GM12878 (cell line): ENCODE data around the gene HCK. TPM values are rescaled to one million over a fixed set of nuclear protein-coding genes. Genes with fewer than 3 reads are reported as not detected.

Experiments
- EED ChIP-seq: sonication (generic); IDR thresholded peaks from 2 replicates; pipeline ENCODE4 v1.6.1; 2016; ENCODE audit warnings: antibody characterized with exemption, low read depth
- IKZF2 ChIP-seq, 2 experiments: fragments of 450-650 bp; IDR thresholded peaks; 2 replicates each; pipeline ENCODE4 v1.6.1; 2017; ENCODE audit warnings: mild to moderate bottlenecking in 2 of 2, moderate library complexity in 2 of 2
- YBX1 ChIP-seq: fragments of 450-650 bp; IDR thresholded peaks from 2 replicates; pipeline ENCODE4 v1.6.1; 2016; ENCODE audit warnings: antibody characterized with exemption
- polyA plus RNA-seq, 11 experiments: library from polyadenylated mRNA; depleted of rRNA in 4 of 11; unstranded in 6 of 11; stranded (reverse) in 5 of 11; fragments of >200 nt; fragmentation: Nextera tagmentation in 4 of 11; fragmentation: Illumina TruSeq in 1 of 11; extraction: Ambion mirVana in 4 of 11; extraction: Trizol in 1 of 11; gene quantifications; 1 replicate in 1 of 11; 2 replicates in 10 of 11; pipeline versions ENCODE4 v1.2.1 to v1.2.3, GENCODE V29; 2011 to 2016; ENCODE audit warnings: inconsistent platforms in 2 of 11, missing spikeins in 2 of 11, low read depth in 1 of 11
- total RNA-seq, 4 experiments: library from RNA; depleted of rRNA in 3 of 4; stranded (reverse); fragments of >200 nt in 3 of 4; fragmentation: Illumina TruSeq in 1 of 4; extraction: Trizol in 1 of 4; gene quantifications; 2 replicates each; pipeline versions ENCODE4 v1.2.1 to v1.2.3, GENCODE V29; 2013 to 2021
- TF ChIP-seq, protein P1 (sequence below): fragments of 450-650 bp; IDR thresholded peaks from 2 replicates; pipeline ENCODE4 v1.6.1; 2016; ENCODE audit warnings: mild to moderate bottlenecking, moderate library complexity, borderline replicate concordance
- TF ChIP-seq, protein P2 (sequence below): fragments of 450-650 bp; IDR thresholded peaks from 2 replicates; pipeline ENCODE4 v1.6.1; 2017; ENCODE audit warnings: mild to moderate bottlenecking, low read depth, inconsistent platforms; ENCODE audit not compliant: poor library complexity, severe bottlenecking

The HCK gene
- total and polyA plus RNA-seq, 10 of the 15 experiments (the other 5 are each of a cell fraction or from before 2014, with no cell fraction given), result 1.3 to 30.3 (median 18.5) TPM

DNA sequence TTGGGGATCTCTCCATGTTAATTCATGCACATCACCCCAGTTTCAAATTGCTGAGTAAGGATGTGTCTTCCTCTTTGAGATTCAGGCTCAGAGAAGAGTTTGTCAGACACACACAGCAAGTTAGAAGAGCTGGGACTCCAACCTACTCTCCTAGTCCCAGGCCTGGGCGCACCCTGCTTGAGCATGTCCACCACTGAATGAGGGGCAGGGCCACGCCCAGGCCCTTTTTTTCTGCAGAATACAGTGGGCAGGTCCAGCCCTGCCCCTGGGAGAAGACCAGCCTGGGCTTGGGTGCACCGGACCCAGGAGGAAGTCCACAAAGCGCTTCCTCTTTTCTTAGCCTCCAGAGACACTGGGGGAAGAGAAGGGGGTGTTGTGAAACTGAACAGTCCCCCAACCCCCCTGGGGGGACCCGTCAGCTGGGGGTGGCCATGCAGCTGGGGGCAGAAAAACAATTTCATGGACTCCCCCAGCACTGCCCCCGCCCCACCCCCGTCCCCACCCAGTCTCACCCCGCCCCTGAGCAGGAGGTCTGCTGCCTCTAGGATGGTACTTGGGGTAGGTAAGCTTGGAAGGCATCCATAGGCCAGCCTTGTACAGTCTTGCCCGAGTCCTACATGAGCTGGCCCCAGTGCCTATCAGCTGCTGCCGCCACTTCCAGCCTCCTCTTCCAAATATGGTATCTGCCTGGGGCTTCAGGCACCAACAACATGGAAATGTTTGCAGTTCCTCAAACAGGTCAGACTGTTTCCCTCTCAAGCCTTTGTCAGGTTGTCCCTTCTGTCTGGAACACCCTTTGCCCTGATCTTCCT is 11.7 kb upstream of the HCK start (continued):
- TF ChIP-seq, protein P1, sequence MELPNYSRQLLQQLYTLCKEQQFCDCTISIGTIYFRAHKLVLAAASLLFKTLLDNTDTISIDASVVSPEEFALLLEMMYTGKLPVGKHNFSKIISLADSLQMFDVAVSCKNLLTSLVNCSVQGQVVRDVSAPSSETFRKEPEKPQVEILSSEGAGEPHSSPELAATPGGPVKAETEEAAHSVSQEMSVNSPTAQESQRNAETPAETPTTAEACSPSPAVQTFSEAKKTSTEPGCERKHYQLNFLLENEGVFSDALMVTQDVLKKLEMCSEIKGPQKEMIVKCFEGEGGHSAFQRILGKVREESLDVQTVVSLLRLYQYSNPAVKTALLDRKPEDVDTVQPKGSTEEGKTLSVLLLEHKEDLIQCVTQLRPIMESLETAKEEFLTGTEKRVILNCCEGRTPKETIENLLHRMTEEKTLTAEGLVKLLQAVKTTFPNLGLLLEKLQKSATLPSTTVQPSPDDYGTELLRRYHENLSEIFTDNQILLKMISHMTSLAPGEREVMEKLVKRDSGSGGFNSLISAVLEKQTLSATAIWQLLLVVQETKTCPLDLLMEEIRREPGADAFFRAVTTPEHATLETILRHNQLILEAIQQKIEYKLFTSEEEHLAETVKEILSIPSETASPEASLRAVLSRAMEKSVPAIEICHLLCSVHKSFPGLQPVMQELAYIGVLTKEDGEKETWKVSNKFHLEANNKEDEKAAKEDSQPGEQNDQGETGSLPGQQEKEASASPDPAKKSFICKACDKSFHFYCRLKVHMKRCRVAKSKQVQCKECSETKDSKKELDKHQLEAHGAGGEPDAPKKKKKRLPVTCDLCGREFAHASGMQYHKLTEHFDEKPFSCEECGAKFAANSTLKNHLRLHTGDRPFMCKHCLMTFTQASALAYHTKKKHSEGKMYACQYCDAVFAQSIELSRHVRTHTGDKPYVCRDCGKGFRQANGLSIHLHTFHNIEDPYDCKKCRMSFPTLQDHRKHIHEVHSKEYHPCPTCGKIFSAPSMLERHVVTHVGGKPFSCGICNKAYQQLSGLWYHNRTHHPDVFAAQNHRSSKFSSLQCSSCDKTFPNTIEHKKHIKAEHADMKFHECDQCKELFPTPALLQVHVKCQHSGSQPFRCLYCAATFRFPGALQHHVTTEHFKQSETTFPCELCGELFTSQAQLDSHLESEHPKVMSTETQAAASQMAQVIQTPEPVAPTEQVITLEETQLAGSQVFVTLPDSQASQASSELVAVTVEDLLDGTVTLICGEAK, result no peak
- TF ChIP-seq, protein P2, sequence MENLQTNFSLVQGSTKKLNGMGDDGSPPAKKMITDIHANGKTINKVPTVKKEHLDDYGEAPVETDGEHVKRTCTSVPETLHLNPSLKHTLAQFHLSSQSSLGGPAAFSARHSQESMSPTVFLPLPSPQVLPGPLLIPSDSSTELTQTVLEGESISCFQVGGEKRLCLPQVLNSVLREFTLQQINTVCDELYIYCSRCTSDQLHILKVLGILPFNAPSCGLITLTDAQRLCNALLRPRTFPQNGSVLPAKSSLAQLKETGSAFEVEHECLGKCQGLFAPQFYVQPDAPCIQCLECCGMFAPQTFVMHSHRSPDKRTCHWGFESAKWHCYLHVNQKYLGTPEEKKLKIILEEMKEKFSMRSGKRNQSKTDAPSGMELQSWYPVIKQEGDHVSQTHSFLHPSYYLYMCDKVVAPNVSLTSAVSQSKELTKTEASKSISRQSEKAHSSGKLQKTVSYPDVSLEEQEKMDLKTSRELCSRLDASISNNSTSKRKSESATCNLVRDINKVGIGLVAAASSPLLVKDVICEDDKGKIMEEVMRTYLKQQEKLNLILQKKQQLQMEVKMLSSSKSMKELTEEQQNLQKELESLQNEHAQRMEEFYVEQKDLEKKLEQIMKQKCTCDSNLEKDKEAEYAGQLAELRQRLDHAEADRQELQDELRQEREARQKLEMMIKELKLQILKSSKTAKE, result peak; percentile 42
- TF ChIP-seq IKZF2 (IDR thresholded peaks at IDR 0.05) (peak in 1 of 2 experiments; percentile 19; a peak in 2 of 4 replicates), YBX1 (no peak), EED (0 out of 2 replicates have a peak, but pooled peaks have one; percentile 25)
- TF ChIP-seq, all 136 proteins: peak for 18
